IMR-90 (cell line): ENCODE results near the gene MAP7D1. TPM values are rescaled to one million over a fixed set of nuclear protein-coding genes. Genes with fewer than 3 reads are reported as not detected.

Experiments
- ATAC-seq: fragments of 200-7000 bp; cut with Tn5 transposase; 2 replicates; pipeline ENCODE4 v1.9.1; 2020; ENCODE audit warnings: low read depth, mild to moderate bottlenecking, moderate library complexity
- BruUV-seq: library from RNA; stranded (reverse); fragments of 400-500 nt; replicated peaks from 2 replicates; lab custom pipeline; 2021; lab: Mats Ljungman, UMichigan
- CTCF ChIA-PET: fragments of 300-600 bp; formaldehyde crosslinking; extraction: SDS; loops from one replicate; lab custom pipeline; 2021; ENCODE audit warnings: antibody characterized with exemption; lab: Yijun Ruan, JAX
- POLR2A ChIA-PET: fragments of 300-600 bp; sonication (Branson Sonifier 250); formaldehyde crosslinking; loops from one replicate; lab custom pipeline; 2022; ENCODE audit warnings: antibody characterized with exemption; ENCODE audit not compliant: unreplicated experiment; lab: Charles Lee
- DNase-seq: peaks from one replicate; pipeline ENCODE4 v3.0.0; 2013
- H2AFZ ChIP-seq: replicated peaks from 2 replicates; pipeline ENCODE3; 2013; ENCODE audit warnings: low read length, mild to moderate bottlenecking; ENCODE audit not compliant: poor library complexity
- H2AK5ac ChIP-seq: 2 replicates; pipeline ENCODE4 v1.6.1; 2013; ENCODE audit warnings: low read depth, low read length, inconsistent platforms
- H2AK9ac ChIP-seq: replicated peaks from 2 replicates; pipeline ENCODE3; 2013; ENCODE audit warnings: mild to moderate bottlenecking, low read depth, low read length, moderate library complexity; ENCODE audit not compliant: poor library complexity
- H2BK120ac ChIP-seq: 2 replicates; pipeline ENCODE4 v1.6.1; 2013; ENCODE audit warnings: low read depth, low read length, inconsistent platforms
- H2BK15ac ChIP-seq: 3 replicates; pipeline ENCODE4 v1.6.1; 2013; ENCODE audit warnings: low read depth, low read length, inconsistent platforms
- H2BK20ac ChIP-seq: 2 replicates; pipeline ENCODE4 v1.6.1; 2013; ENCODE audit warnings: low read depth, mild to moderate bottlenecking, inconsistent platforms, low read length, moderate library complexity
- H2BK5ac ChIP-seq: 2 replicates; pipeline ENCODE4 v1.6.1; 2013; ENCODE audit warnings: mild to moderate bottlenecking, low read depth, low read length, inconsistent platforms; ENCODE audit not compliant: poor library complexity, severe bottlenecking
- H3K14ac ChIP-seq: replicated peaks from 2 replicates; pipeline ENCODE4 v1.6.1; 2013; ENCODE audit warnings: low read depth, low read length, inconsistent platforms
- H3K18ac ChIP-seq: 2 replicates; pipeline ENCODE4 v1.6.1; 2013; ENCODE audit warnings: low read depth, low read length, control low read depth
- H3K23ac ChIP-seq: 2 replicates; pipeline ENCODE4 v1.6.1; 2013; ENCODE audit warnings: low read depth, low read length, inconsistent platforms
- H3K27ac ChIP-seq: 2 replicates; pipeline ENCODE4 v1.5.1; 2013; ENCODE audit warnings: mild to moderate bottlenecking, control low read depth, low read length; ENCODE audit not compliant: insufficient read depth
- H3K27me3 ChIP-seq: 2 replicates; pipeline ENCODE4 v1.6.1; 2013; ENCODE audit warnings: low read length; ENCODE audit not compliant: control insufficient read depth, insufficient read depth
- H3K36me3 ChIP-seq: 2 replicates; pipeline ENCODE4 v1.6.1; 2013; ENCODE audit warnings: low read length, mixed read lengths; ENCODE audit not compliant: control insufficient read depth, insufficient read depth
- H3K4ac ChIP-seq: 2 replicates; pipeline ENCODE4 v1.6.1; 2013; ENCODE audit warnings: low read depth, low read length, inconsistent platforms
- H3K4me1 ChIP-seq: 2 replicates; pipeline ENCODE4 v1.6.1; 2013; ENCODE audit warnings: low read length, mixed read lengths; ENCODE audit not compliant: control insufficient read depth, insufficient read depth
- H3K4me2 ChIP-seq: 2 replicates; pipeline ENCODE4 v1.6.1; 2013; ENCODE audit warnings: low read depth, mild to moderate bottlenecking, control low read depth, low read length, moderate library complexity
- H3K4me3 ChIP-seq: 2 replicates; pipeline ENCODE4 v1.5.1; 2013; ENCODE audit warnings: low read depth, mild to moderate bottlenecking, control low read depth, low read length, moderate library complexity; ENCODE audit not compliant: insufficient read depth
- H3K56ac ChIP-seq: 2 replicates; pipeline ENCODE4 v1.6.1; 2013; ENCODE audit warnings: low read length, inconsistent platforms; ENCODE audit not compliant: insufficient read depth; ENCODE audit errors: extremely low read depth
- H3K79me1 ChIP-seq, 2 experiments: 2 replicates each; pipeline ENCODE4 v1.6.1; 2013; ENCODE audit warnings: low read length in 2 of 2, inconsistent platforms in 1 of 2, low read depth in 1 of 2
- H3K9ac ChIP-seq: 2 replicates; pipeline ENCODE4 v1.6.1; 2013; ENCODE audit warnings: low read depth, low read length, control low read depth
- H3K9me1 ChIP-seq: 2 replicates; pipeline ENCODE4 v1.6.1; 2013; ENCODE audit warnings: low read length, inconsistent platforms; ENCODE audit not compliant: insufficient read depth
- H3K9me3 ChIP-seq: 2 replicates; pipeline ENCODE4 v1.6.1; 2013; ENCODE audit warnings: low read length; ENCODE audit not compliant: control insufficient read depth, insufficient read depth
- H4K20me1 ChIP-seq: 2 replicates; pipeline ENCODE4 v1.6.1; 2013; ENCODE audit warnings: low read length, inconsistent platforms; ENCODE audit not compliant: insufficient read depth
- H4K5ac ChIP-seq: 2 replicates; pipeline ENCODE4 v1.6.1; 2013; ENCODE audit warnings: mild to moderate bottlenecking, low read depth, low read length, control low read depth
- H4K8ac ChIP-seq, 2 experiments: 2 replicates each; pipeline ENCODE4 v1.6.1; 2013; ENCODE audit warnings: low read depth in 2 of 2, low read length in 2 of 2, control low read depth in 1 of 2, inconsistent platforms in 1 of 2
- H4K91ac ChIP-seq: 2 replicates; pipeline ENCODE4 v1.6.1; 2013; ENCODE audit warnings: low read depth, low read length, inconsistent platforms; ENCODE audit not compliant: insufficient read depth
- BHLHE40 ChIP-seq: fragments of 150-350 bp; IDR thresholded peaks from 2 replicates; pipeline ENCODE4 v1.6.1; 2016; ENCODE audit warnings: mild to moderate bottlenecking, low read depth, low read length
- CHD1 ChIP-seq: IDR thresholded peaks from 2 replicates; pipeline ENCODE4 v1.6.1; 2012; ENCODE audit warnings: low read depth, low read length, improper control_type of control experiment
- CTCF ChIP-seq: conservative IDR thresholded peaks from 2 replicates; pipeline ENCODE4 v1.5.1; 2012; ENCODE audit warnings: mild to moderate bottlenecking, low read depth, low read length, improper control_type of control experiment
- ELK1 ChIP-seq: fragments of 150-350 bp; IDR thresholded peaks from 2 replicates; pipeline ENCODE4 v1.6.1; 2016; ENCODE audit warnings: low read depth, mild to moderate bottlenecking, low read length, moderate library complexity, borderline replicate concordance
- FOS ChIP-seq: fragments of 150-350 bp; IDR thresholded peaks from 2 replicates; pipeline ENCODE4 v1.6.1; 2016; ENCODE audit warnings: low read depth, low read length
- MAZ ChIP-seq: IDR thresholded peaks from 2 replicates; pipeline ENCODE4 v1.6.1; 2012; ENCODE audit warnings: low read depth, mild to moderate bottlenecking, low read length, improper control_type of control experiment, moderate library complexity, borderline replicate concordance
- NFE2L2 ChIP-seq: fragments of 150-350 bp; IDR thresholded peaks from 2 replicates; pipeline ENCODE4 v1.6.1; 2016; ENCODE audit warnings: low read depth, mild to moderate bottlenecking, low read length
- RAD21 ChIP-seq: IDR thresholded peaks from 2 replicates; pipeline ENCODE4 v1.6.1; 2012; ENCODE audit warnings: low read length, improper control_type of control experiment
- RCOR1 ChIP-seq: IDR thresholded peaks from 2 replicates; pipeline ENCODE4 v1.6.1; 2012; ENCODE audit warnings: mild to moderate bottlenecking, low read length, improper control_type of control experiment; ENCODE audit not compliant: insufficient replicate concordance
- RFX5 ChIP-seq: IDR thresholded peaks from 2 replicates; pipeline ENCODE4 v1.8.0; 2012; ENCODE audit warnings: low read depth, mild to moderate bottlenecking, low read length, moderate library complexity
- SMC3 ChIP-seq: fragments of 150-350 bp; IDR thresholded peaks from 2 replicates; pipeline ENCODE4 v1.6.1; 2016; ENCODE audit warnings: low read depth, mild to moderate bottlenecking, antibody characterized with exemption, low read length, moderate library complexity
- USF2 ChIP-seq: fragments of 150-350 bp; IDR thresholded peaks from 2 replicates; pipeline ENCODE4 v1.6.1; 2017; ENCODE audit warnings: mild to moderate bottlenecking, antibody characterized with exemption, low read length, low read depth
- WGBS, 2 experiments: methylation state at CpG; one replicate each; pipeline versions ENCODE4 v1.1.5 to v1.1.7; 2013; ENCODE audit warnings: missing lambda C conversion rate in 2 of 2; ENCODE audit not compliant: insufficient read length in 1 of 2; ENCODE audit errors: extremely low coverage in 2 of 2; 5-methylcytosine and 5-hydroxymethylcytosine counted together
- dilution Hi-C: fragments of 300-500 bp; cut with HindIII; formaldehyde crosslinking; loops from one replicate; pipeline ENCODE4 v1.14.3; 2018; ENCODE audit warnings: low sequenced_read_pairs; ENCODE audit not compliant: unreplicated experiment
- in situ Hi-C: fragments of 300-500 bp; cut with MboI; formaldehyde crosslinking; loops from 3 replicates; pipeline ENCODE4 v1.14.3; 2019; ENCODE audit warnings: low sequenced_read_pairs, inconsistent platforms, mixed read lengths
- intact Hi-C: fragments of 100-400 bp; cut with micrococcal nuclease; formaldehyde crosslinking; loops from 2 replicates; pipeline ENCODE4 v1.10.0; 2022
- polyA plus RNA-seq, 3 experiments: library from polyadenylated mRNA; depleted of rRNA; stranded (reverse); fragments of >200 nt; gene quantifications; 2 replicates each; pipeline ENCODE4 v1.2.3, GENCODE V29; 2012; ENCODE audit warnings: low replicate concordance in 1 of 3
- total RNA-seq: library from RNA; depleted of rRNA; stranded (reverse); fragments of >200 nt; gene quantifications from 2 replicates; pipeline ENCODE4 v1.2.3, GENCODE V29; 2012

Gene MAP7D1
- total and polyA plus RNA-seq, 2 of the 4 experiments (the other 2 are of a cell fraction): 32.3 to 81.9 TPM

GRCh38 chr1:36150296-36151133 is 5.4 kb upstream of the MAP7D1 start:
- H3K79me1 ChIP-seq: peaks cover 12 to 52% of the 10 kb centered on the region in 2 experiments; a peak in 3 of 4 replicates
- no TSS peak for BruUV-seq
- H3K4ac ChIP-seq: peak overlapping the region; percentile 98
- H3K27ac ChIP-seq: peak overlapping the region; percentile 97
- DNase-seq: peak; percentile 95
- peak overlapping the region; percentile 95 for H3K56ac ChIP-seq
- no peak overlapping the region for H3K4me3 ChIP-seq
- peaks cover 4% of the 10 kb centered on the region; the same call in 1 of the 2 replicates for H4K20me1 ChIP-seq
- H4K5ac ChIP-seq: peak overlapping the region; percentile 70
- H2BK20ac ChIP-seq: peak overlapping the region; percentile 71
- peak overlapping the region; percentile 99 for H2AK9ac ChIP-seq
- dilution Hi-C loops: no loop called here
- H3K36me3 ChIP-seq: no peaks in the 10 kb centered on the region
- peaks cover 20% of the 10 kb centered on the region for H3K9me1 ChIP-seq
- H3K4me1 ChIP-seq: peaks cover 22% of the 10 kb centered on the region
- H2BK5ac ChIP-seq: peak overlapping the region; percentile 99
- peak overlapping the region; percentile 88 for H2BK120ac ChIP-seq
- peak overlapping the region; percentile 87 to 96 for H4K8ac ChIP-seq
- peak overlapping the region; percentile 97 for H3K14ac ChIP-seq
- in situ Hi-C loops: loop anchor here (5.0 kb wide), 1 partner anchor 137 kb away; no protein-coding TSS in a partner anchor
- peak overlapping the region; percentile 97 for H4K91ac ChIP-seq
- peak overlapping the region; percentile 58 for H3K9ac ChIP-seq
- H3K9me3 ChIP-seq: no peaks in the 10 kb centered on the region
- ChIA-PET POLR2A (interaction anchor here (0.6 to 1.6 kb wide), 5 partner anchors 10 to 269 kb away, joined by 3 to 9 read pairs (median 4); no protein-coding TSS in a partner anchor), CTCF (interaction anchor here (0.6 to 2.6 kb wide), 25 partner anchors 9 to 238 kb away, joined by 3 to 31 read pairs (median 4); partner anchors contain the start of gene THRAP3)
- H3K27me3 ChIP-seq: no peaks in the 10 kb centered on the region
- 0% methylated on average over 1 of the region's 12 CpGs; no CpG with 5 or more reads in 1 of the 2 experiments for WGBS, 2 experiments
- H2AK5ac ChIP-seq: peak overlapping the region; percentile 99
- peak overlapping the region; percentile 62 for H3K18ac ChIP-seq
- peak; percentile 73 for ATAC-seq
- H3K23ac ChIP-seq: peak overlapping the region; percentile 86
- intact Hi-C loops: no loop called here
- peak overlapping the region; percentile 65 for H3K4me2 ChIP-seq
- peak overlapping the region; percentile 85 for H2AFZ ChIP-seq
- peak overlapping the region; percentile 87 for H2BK15ac ChIP-seq
- TF ChIP-seq RCOR1 (no peak), RFX5 (no peak), FOS (no peak; the same call in 1 of the 2 replicates), USF2 (no peak), MAZ (peak; percentile 76; the same call in 1 of the 2 replicates), NFE2L2 (peak; percentile 38; the same call in 1 of the 2 replicates), CHD1 (no peak), BHLHE40 (no peak), ELK1 (no peak), RAD21 (0 out of 2 replicates have a peak, but pooled peaks have one; percentile 1), CTCF (no peak), SMC3 (no peak)
